Measurements from ENCODE around the gene IRX3. TPM values are rescaled to one million over a fixed set of nuclear protein-coding genes. Genes with fewer than 3 reads are reported as not detected.

Gene IRX3
- total RNA-seq, 1 experiment from 2014 or later: 2.4 TPM

DNA sequence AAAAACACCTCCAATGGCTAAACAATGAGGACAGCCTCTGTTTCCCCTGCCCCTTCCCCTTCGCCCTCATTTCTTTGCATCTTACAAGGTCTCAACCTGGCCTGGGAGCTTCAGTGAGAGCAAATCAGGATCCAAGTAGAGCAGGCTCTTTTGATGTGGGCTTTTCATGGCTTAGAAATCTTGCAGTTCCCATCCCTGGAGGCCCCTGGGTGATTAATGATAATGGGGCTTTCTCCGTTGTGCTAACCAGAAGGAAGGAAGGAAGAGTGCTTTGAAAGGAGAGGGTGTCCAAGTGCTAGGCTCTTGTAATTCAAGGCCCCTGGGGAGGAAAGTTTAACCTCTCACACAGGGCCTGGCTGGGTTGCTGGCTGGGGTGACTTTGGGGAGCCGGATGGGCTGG is 18.5 kb upstream of the IRX3 start:
- H3K9ac ChIP-seq (ENCODE audit: extremely low read depth, insufficient read length, low read length): no peak overlapping the region
- H2BK12ac ChIP-seq (ENCODE audit: insufficient read length, low read depth, low read length): no peak overlapping the region
- H4K5ac ChIP-seq (ENCODE audit: insufficient read length, low read depth, low read length): no peak overlapping the region
- H3K4me3 Mint-ChIP-seq: no peak overlapping the region
- H3K4ac ChIP-seq (ENCODE audit: low read depth, low read length): no peak overlapping the region
- H4K8ac ChIP-seq (replicated peaks; ENCODE audit: insufficient read length, low read depth, low read length): no peak overlapping the region
- H4K91ac ChIP-seq (ENCODE audit: insufficient read length, low read depth, low read length): no peak overlapping the region
- TF ChIP-seq, protein P1, sequence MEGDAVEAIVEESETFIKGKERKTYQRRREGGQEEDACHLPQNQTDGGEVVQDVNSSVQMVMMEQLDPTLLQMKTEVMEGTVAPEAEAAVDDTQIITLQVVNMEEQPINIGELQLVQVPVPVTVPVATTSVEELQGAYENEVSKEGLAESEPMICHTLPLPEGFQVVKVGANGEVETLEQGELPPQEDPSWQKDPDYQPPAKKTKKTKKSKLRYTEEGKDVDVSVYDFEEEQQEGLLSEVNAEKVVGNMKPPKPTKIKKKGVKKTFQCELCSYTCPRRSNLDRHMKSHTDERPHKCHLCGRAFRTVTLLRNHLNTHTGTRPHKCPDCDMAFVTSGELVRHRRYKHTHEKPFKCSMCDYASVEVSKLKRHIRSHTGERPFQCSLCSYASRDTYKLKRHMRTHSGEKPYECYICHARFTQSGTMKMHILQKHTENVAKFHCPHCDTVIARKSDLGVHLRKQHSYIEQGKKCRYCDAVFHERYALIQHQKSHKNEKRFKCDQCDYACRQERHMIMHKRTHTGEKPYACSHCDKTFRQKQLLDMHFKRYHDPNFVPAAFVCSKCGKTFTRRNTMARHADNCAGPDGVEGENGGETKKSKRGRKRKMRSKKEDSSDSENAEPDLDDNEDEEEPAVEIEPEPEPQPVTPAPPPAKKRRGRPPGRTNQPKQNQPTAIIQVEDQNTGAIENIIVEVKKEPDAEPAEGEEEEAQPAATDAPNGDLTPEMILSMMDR (conservative IDR thresholded peaks at IDR 0.05): no peak
- no peak overlapping the region for H3K56ac ChIP-seq (ENCODE audit: insufficient read length, low read depth, low read length)
- H3K4me1 Mint-ChIP-seq: peaks cover 11 to 18% of the 10 kb centered on the region in 2 experiments
- H3K9me3 Mint-ChIP-seq: no peaks in the 10 kb centered on the region; a peak in 1 of 5 replicates
- no peak overlapping the region for H3K18ac ChIP-seq (ENCODE audit: insufficient read length, low read depth, low read length)
- H3K4me1 ChIP-seq (ENCODE audit: insufficient read depth, low read length): no peaks in the 10 kb centered on the region
- H2BK5ac ChIP-seq (ENCODE audit: insufficient read length, low read length): no peak overlapping the region
- no peak overlapping the region for H3K23ac ChIP-seq (ENCODE audit: insufficient read length, low read depth, low read length)
- no peaks in the 10 kb centered on the region for H3K9me3 ChIP-seq (ENCODE audit: control insufficient read depth, low read depth, low read length)
- DNase-seq: no peak
- no peaks in the 10 kb centered on the region for H4K20me1 ChIP-seq (ENCODE audit: control insufficient read depth, insufficient read depth, insufficient read length)
- no peak overlapping the region for H2BK20ac ChIP-seq (ENCODE audit: low read depth, low read length, poor library complexity, severe bottlenecking)
- no peak overlapping the region for H2AFZ ChIP-seq (ENCODE audit: low read length)
- H3T11ph ChIP-seq (ENCODE audit: low read length): no peak overlapping the region
- H3K79me1 ChIP-seq (ENCODE audit: insufficient read depth, low read depth, low read length, poor library complexity, severe bottlenecking): no peaks in the 10 kb centered on the region
- WGBS (ENCODE audit: extremely low coverage, insufficient read length, low lambda C conversion rate): no CpG with 5 or more reads among the region's 3 CpGs
- no peak overlapping the region for H2BK120ac ChIP-seq (ENCODE audit: low read depth, low read length, poor library complexity, severe bottlenecking)
- no peak overlapping the region for H2BK15ac ChIP-seq (ENCODE audit: low read depth, low read length)
- no peaks in the 10 kb centered on the region; a peak in 1 of 7 replicates for H3K36me3 Mint-ChIP-seq (ENCODE audit: insufficient read depth in 1 of 3, low read depth in 3 of 3)
- H3K23me2 ChIP-seq (ENCODE audit: insufficient read length, low read depth, low read length, poor library complexity, severe bottlenecking): no peaks in the 10 kb centered on the region
- H3K27ac Mint-ChIP-seq: no peak overlapping the region
- H3K4me2 ChIP-seq (ENCODE audit: insufficient read depth, insufficient read length, low read length): no peak overlapping the region
- H2AK5ac ChIP-seq (ENCODE audit: insufficient read length, low read length): no peak overlapping the region
- H3K27me3 ChIP-seq (ENCODE audit: insufficient read depth, low read length): no peaks in the 10 kb centered on the region; the same call in 1 of the 2 replicates
- H3K79me2 ChIP-seq (ENCODE audit: insufficient read depth, low read length): no peaks in the 10 kb centered on the region
- peaks cover 13% of the 10 kb centered on the region for H3K27me3 Mint-ChIP-seq (ENCODE audit: low read depth)
- no peak overlapping the region for H3K27ac ChIP-seq (ENCODE audit: insufficient read length, low read depth, low read length)
- H3K14ac ChIP-seq (ENCODE audit: insufficient read depth, low read length): no peak overlapping the region; the same call in 1 of the 2 replicates
